ENCODE results near the gene HEY2.

GRCh38 chr6:125750692-125751333 is 1.4 kb downstream of the HEY2 start:
- no peak for TF ChIP-seq CTCF (IDR thresholded peaks at IDR 0.05)
- TF ChIP-seq SIN3A (IDR thresholded peaks at IDR 0.05; ENCODE audit: borderline replicate concordance, insufficient read depth, low read depth, low read length), result no peak
- TF ChIP-seq POLR2AphosphoS5 (IDR thresholded peaks at IDR 0.05; ENCODE audit: low read depth, low read length), result no peak
